NCI-H2196 (cell line): ENCODE measurements around the gene GFER.
A peak's percentile ranks its signal among the peaks of the same experiment; 100 is the strongest.

Experiments used
- DNase-seq: peaks from one replicate; lab custom pipeline; 2025; ENCODE audit not compliant: unreplicated experiment; lab: John Stamatoyannopoulos, UW

Gene GFER

DNA sequence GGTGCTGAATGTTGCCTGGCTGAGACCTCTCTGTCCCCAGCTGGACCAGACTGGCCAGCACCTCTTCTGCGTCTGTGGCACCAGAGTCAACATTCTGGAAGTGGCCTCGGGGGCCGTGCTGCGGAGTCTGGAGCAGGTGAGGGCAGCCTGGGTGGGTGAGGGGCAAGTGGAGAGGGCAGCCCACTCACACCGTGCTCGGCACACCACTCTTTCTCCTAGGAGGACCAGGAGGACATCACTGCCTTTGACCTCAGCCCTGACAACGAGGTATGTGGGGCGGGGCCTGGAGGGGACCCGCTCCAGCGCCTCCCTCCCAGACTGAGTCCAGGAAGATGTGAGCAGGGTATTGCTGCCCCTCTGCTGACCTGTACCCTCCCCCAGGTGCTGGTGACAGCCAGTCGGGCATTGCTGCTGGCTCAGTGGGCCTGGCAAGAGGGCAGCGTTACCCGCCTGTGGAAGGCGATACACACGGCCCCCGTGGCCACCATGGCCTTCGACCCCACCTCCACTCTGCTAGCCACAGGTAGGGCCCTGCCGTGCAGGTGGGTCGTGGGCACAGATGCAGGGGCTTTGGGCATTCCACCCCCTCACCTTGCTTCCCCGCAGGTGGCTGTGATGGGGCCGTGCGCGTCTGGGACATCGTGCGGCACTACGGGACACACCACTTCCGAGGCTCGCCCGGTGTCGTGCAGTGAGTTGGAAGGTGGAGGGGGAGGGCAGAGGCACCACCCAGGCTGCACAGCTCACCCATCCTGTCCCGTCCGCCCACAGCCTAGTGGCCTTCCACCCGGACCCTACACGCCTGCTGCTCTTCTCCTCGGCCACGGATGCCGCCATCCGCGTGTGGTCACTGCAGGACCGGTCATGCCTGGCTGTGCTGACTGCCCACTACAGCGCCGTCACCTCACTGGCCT is 9.6 kb upstream of the GFER start:
- DNase-seq, result no peak

DNA sequence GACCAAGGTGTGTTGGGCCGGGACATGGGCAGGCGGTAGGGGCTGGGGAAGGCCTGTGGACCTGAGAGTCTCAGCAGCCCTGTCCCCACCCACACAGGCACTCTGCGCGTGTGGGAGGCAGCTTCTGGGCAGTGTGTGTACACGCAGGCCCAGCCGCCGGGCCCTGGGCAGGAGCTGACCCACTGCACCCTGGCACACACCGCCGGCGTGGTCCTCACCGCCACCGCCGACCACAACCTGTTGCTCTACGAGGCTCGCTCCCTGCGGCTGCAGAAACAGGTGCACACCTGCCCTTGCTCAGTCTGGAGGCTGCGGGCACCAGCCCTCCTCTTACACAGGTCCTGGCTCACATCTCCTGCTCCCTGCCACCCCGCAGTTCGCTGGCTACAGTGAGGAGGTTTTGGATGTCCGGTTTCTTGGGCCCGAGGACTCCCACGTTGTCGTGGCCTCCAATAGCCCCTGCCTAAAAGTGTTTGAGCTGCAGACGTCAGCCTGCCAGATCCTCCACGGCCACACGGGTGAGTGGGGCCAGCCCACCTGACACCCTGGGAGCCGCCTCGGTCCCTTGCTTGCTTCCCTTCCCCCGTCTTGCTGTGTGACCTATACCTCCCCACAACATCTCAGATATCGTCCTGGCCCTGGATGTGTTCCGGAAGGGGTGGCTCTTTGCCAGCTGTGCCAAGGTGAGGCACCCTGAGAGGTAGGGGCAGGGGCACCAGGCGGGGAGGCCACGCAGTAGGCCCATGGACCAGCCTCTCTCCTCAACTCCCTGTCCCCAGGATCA is 8.4 kb upstream of the GFER start:
- DNase-seq, result no peak

DNA sequence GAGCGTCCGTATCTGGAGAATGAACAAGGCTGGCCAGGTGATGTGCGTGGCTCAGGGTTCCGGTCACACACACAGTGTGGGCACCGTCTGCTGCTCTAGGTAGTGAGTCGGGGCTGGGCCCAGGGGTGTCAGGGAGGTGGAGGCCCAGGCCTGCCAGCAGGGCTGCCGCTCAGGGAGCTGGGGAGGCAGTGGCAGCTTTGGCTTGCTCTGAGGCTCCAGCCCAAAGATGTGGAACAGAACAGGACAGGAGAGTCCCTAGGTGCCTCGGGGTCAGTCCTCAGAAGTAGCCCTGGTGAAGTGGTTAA is 7.8 kb upstream of the GFER start:
- no peak for DNase-seq

DNA sequence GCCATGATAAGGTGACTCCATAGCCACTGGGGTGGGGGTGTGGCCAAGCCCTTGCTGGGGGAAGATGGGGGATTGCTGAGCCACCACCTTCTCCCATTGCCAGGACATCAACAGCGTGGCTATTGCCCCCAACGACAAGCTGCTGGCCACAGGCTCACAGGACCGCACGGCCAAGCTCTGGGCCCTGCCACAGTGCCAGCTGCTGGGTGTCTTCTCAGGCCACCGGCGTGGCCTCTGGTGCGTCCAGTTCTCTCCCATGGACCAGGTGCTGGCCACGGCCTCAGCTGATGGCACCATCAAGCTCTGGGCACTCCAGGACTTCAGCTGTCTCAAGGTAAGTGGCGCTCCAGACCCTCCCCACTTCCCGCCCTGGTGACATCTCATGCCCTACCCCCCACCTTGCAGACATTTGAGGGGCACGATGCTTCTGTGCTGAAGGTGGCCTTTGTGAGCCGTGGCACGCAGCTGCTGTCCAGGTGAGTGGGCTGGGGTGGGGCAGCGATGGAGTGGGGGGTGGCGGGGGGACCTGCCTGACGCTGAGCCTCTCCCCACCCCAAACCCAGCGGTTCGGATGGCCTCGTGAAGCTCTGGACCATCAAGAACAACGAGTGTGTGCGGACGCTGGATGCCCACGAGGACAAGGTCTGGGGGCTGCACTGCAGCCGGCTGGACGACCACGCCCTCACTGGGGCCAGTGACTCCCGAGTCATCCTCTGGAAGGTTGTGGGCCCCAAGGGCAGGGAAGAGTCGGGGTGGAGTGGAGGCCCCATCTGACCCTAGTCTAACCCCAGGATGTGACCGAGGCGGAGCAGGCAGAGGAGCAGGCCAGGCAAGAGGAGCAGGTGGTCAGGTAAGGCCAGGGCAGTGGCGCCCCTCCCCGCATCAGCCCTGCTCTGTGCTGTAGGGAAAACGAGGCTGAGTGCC is 6.8 kb upstream of the GFER start:
- no peak for DNase-seq

DNA sequence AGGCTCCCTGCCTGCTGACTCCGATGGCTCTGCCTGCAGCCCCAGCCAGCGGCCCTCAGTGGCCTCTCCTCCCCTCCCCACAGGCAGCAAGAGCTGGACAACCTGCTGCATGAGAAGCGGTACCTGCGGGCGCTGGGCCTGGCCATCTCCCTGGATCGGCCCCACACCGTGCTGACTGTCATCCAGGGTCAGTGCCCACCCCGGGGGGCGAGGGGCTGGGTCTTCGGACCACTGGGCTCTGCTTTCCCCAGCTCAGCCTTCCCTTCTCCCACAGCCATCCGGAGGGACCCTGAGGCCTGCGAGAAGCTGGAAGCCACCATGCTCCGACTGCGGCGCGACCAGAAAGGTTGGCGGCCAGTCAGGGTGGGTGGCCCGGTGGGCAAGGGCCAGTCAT is 6.1 kb upstream of the GFER start:
- no peak for DNase-seq

DNA sequence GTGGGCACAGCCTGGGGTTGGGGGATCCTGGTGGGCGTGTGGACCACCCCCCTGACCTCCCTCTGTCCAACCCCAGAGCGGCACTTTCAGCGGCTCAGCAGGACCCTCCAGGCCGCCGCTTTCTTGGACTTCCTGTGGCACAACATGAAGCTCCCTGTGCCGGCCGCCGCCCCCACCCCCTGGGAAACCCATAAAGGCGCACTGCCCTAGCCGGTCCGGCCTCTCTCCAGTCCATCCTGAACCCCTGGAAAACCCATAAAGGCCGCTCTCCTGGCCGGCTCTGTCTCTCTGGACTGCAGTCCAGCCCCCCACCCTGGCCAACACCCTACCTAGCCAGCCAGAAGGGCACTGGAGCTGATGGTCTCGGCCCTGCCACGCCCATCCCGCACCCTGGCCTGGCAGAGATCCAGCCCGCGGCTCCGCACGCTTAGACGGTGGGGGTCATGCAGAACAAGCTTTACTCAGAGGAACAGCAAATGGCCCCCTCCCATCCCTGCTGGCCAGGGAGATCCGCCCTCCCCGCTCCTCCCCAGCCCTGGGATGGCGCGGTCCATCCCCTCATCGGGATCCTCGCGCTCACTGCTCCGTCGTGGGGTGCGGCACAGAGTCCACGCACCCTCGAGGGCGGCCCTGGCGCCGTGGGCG is 5.4 kb upstream of the GFER start:
- no peak for DNase-seq

DNA sequence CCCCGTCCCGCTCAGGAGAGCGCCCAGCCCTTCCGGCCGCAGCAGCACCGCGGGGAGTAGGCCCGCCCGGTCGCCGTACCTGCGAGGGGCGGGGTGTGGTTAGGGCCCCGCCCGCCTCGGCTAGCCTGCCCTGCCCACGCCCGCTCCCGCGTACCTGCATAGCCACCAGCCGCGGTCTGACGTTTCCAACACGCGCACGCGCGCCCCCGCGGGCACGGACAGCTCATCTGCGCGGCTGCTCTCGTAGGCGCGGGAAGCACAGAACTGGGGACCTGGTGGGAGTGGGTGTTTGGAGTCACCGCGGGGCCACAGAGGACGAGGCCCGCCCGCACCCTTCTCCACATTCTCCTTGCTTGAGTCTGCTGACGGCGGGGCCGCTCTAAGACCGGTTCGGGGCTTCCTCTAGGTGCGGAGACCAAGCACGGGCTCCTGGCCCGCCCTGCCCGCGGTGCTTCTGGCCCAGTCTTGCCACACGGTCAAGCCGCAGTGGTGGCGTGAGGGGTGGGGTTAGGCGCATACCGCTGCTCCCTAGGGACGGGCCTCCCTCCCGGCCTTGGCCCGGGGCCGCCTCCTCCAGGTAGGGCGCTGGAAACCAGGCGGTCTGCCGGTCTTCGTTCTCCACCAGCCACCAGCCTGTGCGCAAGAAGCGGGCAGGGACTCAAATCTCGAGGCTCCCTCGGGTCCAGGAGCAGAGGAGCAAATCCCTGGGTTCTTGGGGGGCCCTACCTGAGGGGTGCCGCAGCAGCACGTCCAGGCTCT is 4.5 kb upstream of the GFER start:
- DNase-seq, result peak; percentile 94

DNA sequence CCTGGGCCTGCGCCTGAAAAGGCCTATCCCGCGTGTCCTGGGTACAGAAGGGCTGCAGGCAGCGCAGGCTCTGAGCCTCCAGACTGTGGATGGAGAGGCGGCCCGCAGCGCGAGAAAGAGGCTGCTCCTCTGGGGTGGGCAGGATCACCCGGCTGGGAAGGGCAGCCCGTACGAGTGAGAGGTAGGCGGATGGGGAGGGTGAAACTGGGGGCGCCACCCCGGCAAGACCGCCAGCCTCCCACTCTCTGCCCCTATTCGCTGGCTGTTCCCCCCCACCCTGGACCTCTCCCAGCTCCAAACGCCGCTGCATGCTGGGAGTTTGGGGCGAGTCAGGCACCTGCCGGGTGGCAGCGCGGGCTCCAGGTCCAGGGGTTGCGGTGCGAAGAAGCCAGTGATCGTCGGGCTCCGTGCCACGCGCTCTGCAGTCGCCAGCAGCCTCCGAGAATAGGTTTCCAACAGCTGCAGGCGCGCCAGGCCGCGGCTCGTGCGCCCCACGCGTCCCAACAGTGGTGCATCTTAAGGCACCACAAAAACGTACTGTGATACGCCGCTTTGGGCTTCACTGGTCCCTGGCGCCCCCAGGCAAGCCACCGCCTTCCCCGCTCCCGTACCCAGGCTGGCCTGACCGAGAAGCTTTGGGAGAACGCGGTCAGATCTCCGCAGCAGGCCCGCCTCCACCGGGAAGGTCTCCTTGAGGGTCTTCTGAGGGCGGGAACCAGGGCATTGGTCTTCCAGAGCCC is 3.8 kb upstream of the GFER start:
- DNase-seq, result no peak

DNA sequence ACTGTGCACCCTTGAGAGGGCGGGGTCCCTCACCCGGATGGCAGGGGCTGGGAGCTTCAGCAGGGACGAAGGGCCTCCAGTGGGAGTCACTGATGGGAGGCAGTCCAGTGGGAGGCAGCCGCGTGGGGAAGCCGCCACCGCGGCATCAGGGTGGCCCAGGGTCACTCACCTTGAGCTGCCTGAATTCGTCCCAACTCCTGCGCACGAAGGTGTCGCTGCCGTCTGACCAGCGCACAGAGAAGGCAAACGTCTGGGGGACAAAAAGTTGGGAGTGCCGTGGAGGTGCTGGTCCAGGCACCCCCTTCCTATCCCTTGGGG is 3.3 kb upstream of the GFER start:
- DNase-seq, result no peak

DNA sequence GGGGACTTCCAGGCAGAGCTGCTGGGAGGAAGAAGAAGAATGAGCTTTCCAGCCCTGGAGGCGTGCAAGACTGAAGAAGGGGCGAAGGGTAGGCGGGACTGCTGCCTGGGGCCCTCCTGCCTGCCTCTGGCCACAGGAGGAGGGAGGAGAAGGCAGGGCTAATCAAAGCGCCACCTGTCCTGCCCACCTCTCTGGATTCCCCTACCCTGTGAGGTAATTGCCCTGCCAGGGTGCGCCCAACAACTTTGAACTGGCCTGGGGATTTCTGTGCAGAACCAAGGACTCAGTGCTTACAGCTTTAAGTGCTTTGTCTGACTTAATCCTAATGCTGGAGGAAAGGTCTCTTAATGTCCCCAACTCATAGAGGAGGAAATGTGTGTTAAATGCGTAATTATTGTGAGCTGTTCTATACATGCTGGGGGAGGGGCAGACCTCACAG is 2.6 kb upstream of the GFER start, which contains the start of gene NOXO1:
TSS of gene NOXO1 (minus strand) at position 72 of the 439 bp plus-strand sequence. CDS start 290 bp downstream, outside the sequence.
- DNase-seq, result no peak

DNA sequence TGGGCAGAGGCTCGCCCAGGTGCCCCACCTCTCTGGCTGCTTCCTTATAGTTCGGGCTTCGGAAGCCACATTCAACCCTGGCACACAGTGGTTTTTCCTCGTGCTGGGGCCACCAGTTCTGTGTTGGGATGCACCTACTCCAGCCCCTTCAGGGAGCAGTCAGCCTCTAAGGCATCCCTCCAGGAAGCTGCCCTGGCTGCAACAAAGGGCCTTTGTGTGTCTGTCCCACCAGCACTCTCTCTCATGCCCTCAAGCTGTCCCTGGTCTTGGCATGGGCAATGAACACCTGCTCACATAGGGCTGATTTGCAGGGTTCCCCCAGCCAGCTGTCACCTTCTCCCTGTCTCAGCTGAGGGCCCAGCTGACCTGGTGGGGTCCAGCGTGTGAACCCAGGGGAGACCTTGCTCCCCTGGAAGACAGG is 2.0 kb upstream of the GFER start:
- DNase-seq, result peak; percentile 85

DNA sequence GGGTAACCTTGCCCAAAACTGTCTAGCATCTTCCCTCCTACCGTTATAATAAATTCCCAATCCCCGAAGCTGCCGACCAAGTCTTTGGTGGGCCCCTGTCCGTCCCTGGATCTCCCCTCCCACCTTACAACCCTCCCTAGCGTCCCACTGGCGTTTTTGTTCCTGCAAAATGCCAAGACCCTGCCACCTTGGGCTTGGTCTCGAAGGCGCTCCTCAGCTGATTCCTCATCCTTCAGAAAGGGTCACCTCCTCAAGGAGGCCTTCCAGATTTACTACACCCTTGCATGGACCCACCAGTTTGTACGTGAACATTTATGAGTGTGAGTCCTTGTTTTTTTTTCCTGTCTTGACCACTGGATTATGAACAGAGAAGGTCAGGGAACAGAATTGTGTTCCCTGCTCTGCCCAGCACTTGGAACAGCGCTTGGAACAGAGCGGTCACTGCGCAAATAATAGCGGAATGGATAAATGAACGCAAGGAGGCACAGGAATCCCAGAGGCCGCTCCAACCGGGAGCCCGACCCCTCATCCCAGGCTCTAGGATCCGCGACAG is 926 bp upstream of the GFER start:
- no peak for DNase-seq

DNA sequence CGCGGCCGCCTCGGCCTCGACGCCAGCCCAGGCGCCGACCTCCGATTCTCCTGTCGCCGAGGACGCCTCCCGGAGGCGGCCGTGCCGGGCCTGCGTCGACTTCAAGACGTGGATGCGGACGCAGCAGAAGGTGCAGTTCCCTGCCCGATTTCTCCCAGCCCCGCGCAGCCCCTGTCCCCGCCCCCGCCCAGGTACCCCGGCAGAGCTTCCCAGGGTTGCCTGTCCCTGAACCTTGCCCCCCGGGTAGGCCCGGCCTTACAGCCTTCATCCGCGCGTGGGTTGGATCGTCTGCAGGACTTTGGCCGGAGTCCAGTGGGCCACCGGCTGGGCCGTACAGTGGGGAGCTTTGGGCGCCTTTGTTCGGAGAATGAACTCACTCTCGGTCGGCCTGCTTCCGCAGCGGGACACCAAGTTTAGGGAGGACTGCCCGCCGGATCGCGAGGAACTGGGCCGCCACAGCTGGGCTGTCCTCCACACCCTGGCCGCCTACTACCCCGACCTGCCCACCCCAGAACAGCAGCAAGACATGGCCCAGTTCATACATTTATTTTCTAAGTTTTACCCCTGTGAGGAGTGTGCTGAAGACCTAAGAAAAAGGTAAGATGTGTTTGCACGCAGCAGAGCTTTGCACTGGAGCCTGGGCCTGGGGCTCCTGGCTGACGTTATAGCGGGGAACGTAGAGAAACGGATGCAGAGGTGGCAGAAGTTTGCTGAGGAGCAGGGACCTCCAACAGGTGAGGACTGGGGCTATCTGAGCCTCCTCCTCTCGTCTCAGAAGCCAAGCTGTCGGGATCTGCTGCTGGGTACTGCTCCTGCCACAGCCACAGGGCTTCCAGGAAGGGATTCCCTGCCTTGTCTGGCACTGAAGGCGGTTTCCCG is 593 bp downstream of the GFER start:
- DNase-seq, result no peak

DNA sequence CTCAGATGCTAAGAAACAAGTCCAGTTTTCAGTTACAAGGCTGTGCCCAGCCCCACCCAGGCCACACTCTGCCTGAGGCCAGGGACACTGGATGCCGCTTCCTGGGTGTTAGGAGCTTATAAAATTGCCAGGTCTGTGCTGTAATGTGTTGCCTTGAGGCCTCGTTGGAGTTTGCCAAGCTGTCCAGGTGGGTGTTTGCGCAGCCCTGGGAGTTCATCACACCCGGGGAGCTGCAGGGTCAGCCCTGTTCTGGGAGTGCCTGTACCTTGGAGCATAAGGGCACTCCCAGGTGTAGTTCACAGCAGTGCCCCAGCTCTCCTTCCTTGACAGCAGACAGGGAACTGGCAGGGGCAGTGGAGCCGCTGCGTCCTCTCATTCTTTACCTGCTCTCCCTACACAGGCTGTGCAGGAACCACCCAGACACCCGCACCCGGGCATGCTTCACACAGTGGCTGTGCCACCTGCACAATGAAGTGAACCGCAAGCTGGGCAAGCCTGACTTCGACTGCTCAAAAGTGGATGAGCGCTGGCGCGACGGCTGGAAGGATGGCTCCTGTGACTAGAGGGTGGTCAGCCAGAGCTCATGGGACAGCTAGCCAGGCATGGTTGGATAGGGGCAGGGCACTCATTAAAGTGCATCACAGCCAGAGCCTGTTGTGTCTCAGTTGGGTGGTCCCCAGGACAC is 1.6 kb downstream of the GFER start:
- DNase-seq, result no peak

DNA sequence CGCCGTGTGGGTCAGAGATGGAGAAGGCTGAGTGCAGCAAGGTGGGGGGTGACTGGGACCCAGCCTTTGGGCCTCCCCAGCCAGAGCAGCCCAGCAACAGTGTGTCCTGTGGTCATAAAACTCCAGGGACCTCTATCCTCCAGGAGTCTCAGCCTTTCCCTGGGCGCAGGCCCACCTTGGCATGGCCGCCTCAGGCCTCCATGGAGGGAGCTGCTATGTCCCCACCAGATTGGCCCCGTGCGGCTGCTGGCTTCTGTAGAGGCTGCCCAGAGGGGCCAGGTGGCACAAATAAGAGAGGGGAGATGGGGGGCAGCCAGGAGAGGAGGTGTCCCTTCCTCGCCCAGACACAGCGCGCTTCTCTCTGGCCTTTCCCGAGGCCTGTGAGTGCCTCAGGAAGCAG is 3.2 kb downstream of the GFER start:
- no peak for DNase-seq

DNA sequence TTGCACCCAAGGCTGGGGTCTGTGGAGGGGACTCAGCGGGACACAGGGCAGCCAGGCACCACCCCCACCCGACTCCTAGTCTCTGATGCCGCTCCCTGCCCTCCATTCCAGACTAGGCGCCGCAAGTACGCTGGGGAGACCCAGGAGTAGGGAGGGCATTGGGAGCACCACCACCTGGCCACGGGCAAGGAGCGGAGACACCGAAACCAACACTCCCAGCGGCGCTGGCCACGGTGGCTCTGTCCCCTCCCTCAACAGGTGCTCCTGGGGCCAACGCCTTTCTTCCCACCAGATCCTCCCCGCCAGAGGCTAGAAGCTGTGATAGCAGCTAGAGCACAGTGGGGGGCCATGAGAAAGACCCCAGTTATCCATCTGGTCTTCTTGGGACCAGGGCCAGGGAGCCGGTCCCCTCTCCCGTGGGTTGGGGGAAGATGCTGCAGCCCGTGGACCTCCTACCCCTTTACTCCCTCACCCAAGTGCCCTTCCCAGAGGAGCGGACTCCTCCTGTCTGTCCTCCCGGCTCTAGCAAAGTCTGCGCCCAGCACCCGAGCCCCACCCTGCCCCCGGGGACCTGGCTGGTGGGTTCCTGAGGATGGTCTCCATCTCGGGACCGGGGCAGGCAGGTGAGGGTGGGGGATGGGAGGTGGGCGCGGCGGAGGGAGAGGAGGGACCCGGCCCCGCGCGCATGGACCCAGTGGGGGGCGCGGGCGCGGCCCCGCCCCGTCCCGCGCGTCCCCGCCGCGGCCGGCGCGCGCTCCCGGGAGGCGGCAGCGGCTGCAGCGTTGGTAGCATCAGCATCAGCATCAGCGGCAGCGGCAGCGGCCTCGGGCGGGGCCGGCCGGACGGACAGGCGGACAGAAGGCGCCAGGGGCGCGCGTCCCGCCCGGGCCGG is 5.5 kb downstream of the GFER start, which contains the start of gene SYNGR3:
TSS of gene SYNGR3 (plus strand) at position 762 of the 892 bp plus-strand sequence. CDS start 133 bp downstream, outside the sequence.
- peak; percentile 42 for DNase-seq

DNA sequence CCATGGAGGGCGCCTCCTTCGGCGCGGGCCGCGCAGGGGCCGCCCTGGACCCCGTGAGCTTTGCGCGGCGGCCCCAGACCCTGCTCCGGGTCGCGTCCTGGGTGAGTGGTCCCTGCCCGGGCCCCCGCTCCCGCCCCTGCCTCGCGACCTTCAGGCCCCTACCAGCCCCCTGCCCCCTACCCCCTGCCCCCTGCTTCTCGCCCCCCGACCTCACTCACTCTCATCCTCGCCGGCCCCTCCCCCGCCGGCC is 6.0 kb downstream of the GFER start:
- no peak for DNase-seq
